K562 (cell line): Measurements from ENCODE around the gene PCSK7.

Experiments
- ATF2 ChIP-seq: sonication (generic); formaldehyde crosslinking; IDR thresholded peaks from 2 replicates; pipeline ENCODE4 v1.8.1; 2022; ENCODE audit warnings: missing genetic modification reagents
- ATF3 ChIP-seq, 2 experiments: fragments of 450-650 bp in 1 of 2; sonication (generic) in 1 of 2; formaldehyde crosslinking in 1 of 2; IDR thresholded peaks in 1 of 2; conservative IDR thresholded peaks in 1 of 2; 2 replicates each; pipeline versions ENCODE4 v1.6.1 to v1.8.1; 2016 to 2023; ENCODE audit warnings: mild to moderate bottlenecking in 2 of 2, moderate library complexity in 2 of 2, inconsistent platforms in 1 of 2, missing genetic modification reagents in 1 of 2
- CC2D1A ChIP-seq: fragments of 450-650 bp; IDR thresholded peaks from 2 replicates; pipeline ENCODE4 v1.6.1; 2017; ENCODE audit warnings: mild to moderate bottlenecking
- CTCF ChIP-seq, 3 experiments: IDR thresholded peaks in 2 of 3; conservative IDR thresholded peaks in 1 of 3; 2 replicates each; pipeline ENCODE4 v1.5.1; 2011 to 2012; ENCODE audit warnings: low read length in 3 of 3, mild to moderate bottlenecking in 3 of 3, control low read depth in 2 of 3, improper control_type of control experiment in 1 of 3, inconsistent platforms in 1 of 3, low read depth in 1 of 3, mixed read lengths in 1 of 3, moderate library complexity in 1 of 3; ENCODE audit not compliant: insufficient read depth in 2 of 3
- EZH2 ChIP-seq: IDR thresholded peaks from 2 replicates; pipeline ENCODE4 v1.6.1; 2012; ENCODE audit warnings: low read depth, mild to moderate bottlenecking, inconsistent platforms, low read length, borderline replicate concordance
- L3MBTL2 ChIP-seq: fragments of 450-650 bp; IDR thresholded peaks from 2 replicates; pipeline ENCODE4 v1.6.1; 2016; ENCODE audit warnings: mild to moderate bottlenecking, moderate library complexity
- MAFF ChIP-seq: IDR thresholded peaks from 2 replicates; pipeline ENCODE4 v1.6.1; 2012; ENCODE audit warnings: low read length, improper control_type of control experiment
- MAFK ChIP-seq: IDR thresholded peaks from 2 replicates; pipeline ENCODE4 v1.6.1; 2011; ENCODE audit warnings: low read length, improper control_type of control experiment
- POLR2AphosphoS5 ChIP-seq: IDR thresholded peaks from 2 replicates; pipeline ENCODE4 v1.6.1; 2011; ENCODE audit warnings: mild to moderate bottlenecking, low read depth, low read length, moderate library complexity; ENCODE audit not compliant: control insufficient read depth, insufficient read depth
- RNF219 ChIP-seq: fragments of 250-450 bp; sonication (Bioruptor Pico); IDR thresholded peaks from 2 replicates; pipeline ENCODE4 v1.5.0; 2022; ENCODE audit warnings: mild to moderate bottlenecking
- SMAD3 ChIP-seq: fragments of 450-650 bp; formaldehyde crosslinking; conservative IDR thresholded peaks from 2 replicates; pipeline ENCODE4 v1.4.0; 2020; ENCODE audit warnings: mild to moderate bottlenecking
- TEAD2 ChIP-seq: fragments of 450-650 bp; IDR thresholded peaks from 2 replicates; pipeline ENCODE4 v1.6.1; 2016; ENCODE audit warnings: missing genetic modification characterization, control low read depth, missing compliant biosample characterization
- YY1 ChIP-seq, 3 experiments: IDR thresholded peaks; 2 replicates each; pipeline ENCODE4 v1.6.1; 2011; ENCODE audit warnings: low read length in 2 of 3, mild to moderate bottlenecking in 2 of 3, moderate library complexity in 2 of 3, borderline replicate concordance in 1 of 3, control low read depth in 1 of 3, low read depth in 1 of 3; ENCODE audit not compliant: insufficient read depth in 3 of 3, insufficient replicate concordance in 2 of 3, control insufficient read depth in 1 of 3, insufficient read length in 1 of 3; ENCODE audit errors: extremely low read depth in 1 of 3
- ZNF583 ChIP-seq: fragments of 250-450 bp; sonication (Bioruptor Pico); IDR thresholded peaks from 2 replicates; pipeline ENCODE4 v1.4.0; 2020

GRCh38 chr11:117171007-117171403 lies 60.9 kb downstream of the PCSK7 start:
- TF ChIP-seq RNF219 (CRISPR knock-in tag) = no peak
- TF ChIP-seq CTCF (IDR thresholded peaks at IDR 0.05 in 2 of 3, conservative IDR thresholded peaks at IDR 0.05 in 1 of 3; ENCODE audit: insufficient read depth in 2 of 3, low read depth in 1 of 3, low read length in 3 of 3) = no peak
- TF ChIP-seq MAFF = no peak
- no peak for TF ChIP-seq ZNF583 (CRISPR knock-in tag)
- TF ChIP-seq ATF3 (IDR thresholded peaks at IDR 0.05) = no peak
- TF ChIP-seq ATF3 (CRISPR knock-in tag; conservative IDR thresholded peaks at IDR 0.05) = no peak
- TF ChIP-seq YY1 (IDR thresholded peaks at IDR 0.05; ENCODE audit: borderline replicate concordance in 1 of 3, control insufficient read depth in 1 of 3, extremely low read depth in 1 of 3, insufficient read depth in 3 of 3, insufficient read length in 1 of 3, insufficient replicate concordance in 2 of 3, low read depth in 1 of 3, low read length in 2 of 3) = no peak
- TF ChIP-seq EZH2 = no peak
- TF ChIP-seq L3MBTL2 = no peak
- no peak for TF ChIP-seq MAFK
- no peak for TF ChIP-seq SMAD3 (CRISPR knock-in tag)
- TF ChIP-seq TEAD2 = no peak
- TF ChIP-seq ATF2 (CRISPR knock-in tag) = no peak
- TF ChIP-seq POLR2AphosphoS5 = no peak
- TF ChIP-seq CC2D1A = no peak
